Gastroesophageal sphincter (tissue), 4 donors: Measurements from ENCODE around the gene CRYGN. TPM values are rescaled to one million over a fixed set of nuclear protein-coding genes. Genes with fewer than 3 reads are reported as not detected.

Experiments
- ATAC-seq: fragments of 150-250 bp; one replicate; pipeline ENCODE4 v1.9.1; 2016; ENCODE audit warnings: mild to moderate bottlenecking, moderate library complexity
- H3K27ac ChIP-seq, 4 donors: fragments of 200-600 bp; sonication (generic) in 3 of 4; 1 replicate in 3 of 4; 2 replicates in 1 of 4; pipeline ENCODE4 v1.5.1; 2016 to 2019
- H3K27me3 ChIP-seq: fragments of 200-600 bp; sonication (generic); one replicate; pipeline ENCODE4 v1.5.1; 2019
- H3K36me3 ChIP-seq, 2 donors: fragments of 200-600 bp; sonication (generic); one replicate each; pipeline ENCODE4 v1.5.1; 2019; ENCODE audit warnings: control low read depth in 1 of 2
- H3K4me1 ChIP-seq, 3 donors: fragments of 200-600 bp; sonication (generic); 1 replicate in 2 of 3; 2 replicates in 1 of 3; pipeline ENCODE4 v1.5.1; 2016 to 2019; ENCODE audit warnings: control low read depth in 2 of 3
- H3K4me3 ChIP-seq, 2 donors: fragments of 200-600 bp; sonication (generic); one replicate each; pipeline ENCODE4 v1.5.1; 2019; ENCODE audit warnings: mild to moderate bottlenecking in 1 of 2, moderate library complexity in 1 of 2
- H3K9me3 ChIP-seq, 3 donors: fragments of 200-600 bp; sonication (generic); one replicate each; pipeline ENCODE4 v1.5.1; 2017 to 2019; ENCODE audit warnings: control low read depth in 2 of 3
- EP300 ChIP-seq: sonication (generic); formaldehyde crosslinking; IDR thresholded peaks from one replicate; pipeline ENCODE4 v1.6.1; 2017; ENCODE audit warnings: antibody characterized with exemption, mild to moderate bottlenecking
- POLR2A ChIP-seq, 2 donors: fragments of 450-650 bp; IDR thresholded peaks; one replicate each; pipeline ENCODE4 v1.6.1; 2017; ENCODE audit warnings: antibody characterized with exemption in 2 of 2, mild to moderate bottlenecking in 2 of 2, moderate library complexity in 1 of 2
- POLR2AphosphoS5 ChIP-seq: sonication (generic); formaldehyde crosslinking; IDR thresholded peaks from one replicate; pipeline ENCODE4 v1.6.1; 2017; ENCODE audit warnings: antibody characterized with exemption
- WGBS, 2 donors: methylation state at CpG; one replicate each; pipeline ENCODE4 v1.1.5; 2018; ENCODE audit warnings: low coverage in 1 of 2; 5-methylcytosine and 5-hydroxymethylcytosine counted together
- total RNA-seq, 4 donors: library from RNA; depleted of rRNA; stranded (reverse); fragments of >200 nt; gene quantifications; one replicate each; pipeline ENCODE4 v1.1.0, GENCODE V29; 2016
- TF ChIP-seq, protein P1 (sequence below), 4 experiments: fragments of 200-600 bp in 2 of 4; fragments of 450-650 bp in 2 of 4; sonication (generic) in 1 of 4; IDR thresholded peaks; one replicate each; pipeline ENCODE4 v1.5.1; 2017 to 2019; ENCODE audit warnings: antibody characterized with exemption in 4 of 4, mild to moderate bottlenecking in 2 of 4, moderate library complexity in 2 of 4

Gene CRYGN
- total RNA-seq, 4 donors from 2014 or later = 0.27 to 4.4 TPM; not detected in 2

- Histone ChIP-seq H3K36me3 (no peaks in the 10 kb centered on the region), H3K4me1 (peaks cover 0 to 3% (median 0%) of the 10 kb centered on the region in 3 donors), H3K27ac (no peak overlapping the region), H3K9me3 (no peaks in the 10 kb centered on the region), H3K4me3 (no peak overlapping the region), H3K27me3 (peaks cover 6% of the 10 kb centered on the region)
- no peak for ATAC-seq
- TF ChIP-seq POLR2AphosphoS5 (no peak), POLR2A (IDR thresholded peaks at IDR 0.05) (no peak), EP300 (no peak)
- TF ChIP-seq, protein P1, sequence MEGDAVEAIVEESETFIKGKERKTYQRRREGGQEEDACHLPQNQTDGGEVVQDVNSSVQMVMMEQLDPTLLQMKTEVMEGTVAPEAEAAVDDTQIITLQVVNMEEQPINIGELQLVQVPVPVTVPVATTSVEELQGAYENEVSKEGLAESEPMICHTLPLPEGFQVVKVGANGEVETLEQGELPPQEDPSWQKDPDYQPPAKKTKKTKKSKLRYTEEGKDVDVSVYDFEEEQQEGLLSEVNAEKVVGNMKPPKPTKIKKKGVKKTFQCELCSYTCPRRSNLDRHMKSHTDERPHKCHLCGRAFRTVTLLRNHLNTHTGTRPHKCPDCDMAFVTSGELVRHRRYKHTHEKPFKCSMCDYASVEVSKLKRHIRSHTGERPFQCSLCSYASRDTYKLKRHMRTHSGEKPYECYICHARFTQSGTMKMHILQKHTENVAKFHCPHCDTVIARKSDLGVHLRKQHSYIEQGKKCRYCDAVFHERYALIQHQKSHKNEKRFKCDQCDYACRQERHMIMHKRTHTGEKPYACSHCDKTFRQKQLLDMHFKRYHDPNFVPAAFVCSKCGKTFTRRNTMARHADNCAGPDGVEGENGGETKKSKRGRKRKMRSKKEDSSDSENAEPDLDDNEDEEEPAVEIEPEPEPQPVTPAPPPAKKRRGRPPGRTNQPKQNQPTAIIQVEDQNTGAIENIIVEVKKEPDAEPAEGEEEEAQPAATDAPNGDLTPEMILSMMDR (IDR thresholded peaks at IDR 0.05) = no peak
- 93% methylated on average over 2 of the region's 7 CpGs; no CpG with 5 or more reads in 1 of the 2 donors for WGBS, 2 donors
Measured at GRCh38 chr7:151399305-151399601, 40.7 kb downstream of the CRYGN start.

GRCh38 chr7:151398446-151399304 is 41.3 kb downstream of the CRYGN start:
- Histone ChIP-seq H3K36me3 (no peaks in the 10 kb centered on the region), H3K27me3 (peaks cover 12% of the 10 kb centered on the region), H3K4me3 (no peak overlapping the region), H3K9me3 (no peaks in the 10 kb centered on the region), H3K4me1 (no peaks in the 10 kb centered on the region), H3K27ac (no peak overlapping the region)
- 82 to 96% methylated on average over 13 to 16 of the region's 19 CpGs for WGBS, 2 donors
- no peak for ATAC-seq
- TF ChIP-seq POLR2A (IDR thresholded peaks at IDR 0.05) (no peak), POLR2AphosphoS5 (no peak)

GRCh38 chr7:151397026-151397425 is 42.9 kb downstream of the CRYGN start:
- no peak for TF ChIP-seq EP300
- TF ChIP-seq POLR2AphosphoS5 = no peak
- TF ChIP-seq POLR2A (IDR thresholded peaks at IDR 0.05) = no peak
- TF ChIP-seq, protein P1 (IDR thresholded peaks at IDR 0.05) = no peak
- Histone ChIP-seq H3K4me1 (no peaks in the 10 kb centered on the region), H3K36me3 (no peaks in the 10 kb centered on the region), H3K27ac (no peak overlapping the region), H3K4me3 (no peak overlapping the region), H3K9me3 (no peaks in the 10 kb centered on the region), H3K27me3 (peaks cover 21% of the 10 kb centered on the region)
- WGBS, 2 donors = 75% methylated on average over 4 of the region's 13 CpGs; no CpG with 5 or more reads in 1 of the 2 donors
- no peak for ATAC-seq

DNA sequence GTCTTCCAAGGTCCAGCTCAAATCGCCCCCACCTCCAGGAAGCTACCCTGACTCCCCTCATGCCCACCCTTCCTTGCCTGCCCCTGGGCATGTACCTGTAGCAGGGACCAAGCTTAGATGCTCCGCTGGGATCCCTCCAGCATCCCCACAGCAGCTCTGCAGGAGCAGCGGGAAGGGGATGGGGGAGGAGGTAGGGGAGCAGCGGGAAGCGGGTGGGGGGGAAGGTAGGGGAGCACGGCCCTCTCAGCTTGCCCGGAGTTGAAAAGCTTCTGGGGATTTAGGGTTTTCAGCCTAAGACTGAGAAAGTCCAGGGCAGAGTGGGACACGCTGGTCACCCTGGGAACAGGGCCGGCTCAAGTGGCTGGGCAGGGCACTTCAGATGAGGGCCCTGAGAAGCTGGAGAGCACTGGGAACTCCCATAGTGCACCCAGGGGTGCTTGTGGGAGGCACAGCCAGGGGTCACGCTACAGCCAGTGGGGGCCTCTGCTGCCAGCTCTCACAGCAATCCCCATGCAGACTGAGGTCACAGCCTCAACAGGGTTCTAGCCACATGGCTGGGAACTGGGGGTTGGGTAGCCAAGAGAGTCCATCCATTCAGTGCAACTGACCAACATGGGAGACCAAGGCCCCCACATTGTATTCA is 43.5 kb downstream of the CRYGN start:
- no peaks in the 10 kb centered on the region for H3K4me1 ChIP-seq
- no peaks in the 10 kb centered on the region for H3K36me3 ChIP-seq
- H3K27ac ChIP-seq = no peak overlapping the region
- H3K27me3 ChIP-seq = peaks cover 21% of the 10 kb centered on the region
- no peak for TF ChIP-seq EP300
- TF ChIP-seq, protein P1 (IDR thresholded peaks at IDR 0.05) = no peak
- no peak for TF ChIP-seq POLR2A (IDR thresholded peaks at IDR 0.05)
- TF ChIP-seq POLR2AphosphoS5 = no peak
- H3K4me3 ChIP-seq = no peak overlapping the region
- no peaks in the 10 kb centered on the region for H3K9me3 ChIP-seq
- no peak for ATAC-seq
- WGBS, 2 donors = no CpG with 5 or more reads among the region's 10 CpGs

GRCh38 chr7:151395036-151395367 is 44.9 kb downstream of the CRYGN start:
- H3K27me3 ChIP-seq = peaks cover 21% of the 10 kb centered on the region
- no peaks in the 10 kb centered on the region for H3K36me3 ChIP-seq
- no peaks in the 10 kb centered on the region for H3K9me3 ChIP-seq
- H3K4me3 ChIP-seq = no peak overlapping the region
- TF ChIP-seq POLR2A (IDR thresholded peaks at IDR 0.05) = no peak
- ATAC-seq = no peak
- no peak overlapping the region for H3K27ac ChIP-seq
- 77% methylated on average over 5 of the region's 13 CpGs; no CpG with 5 or more reads in 1 of the 2 donors for WGBS, 2 donors
- H3K4me1 ChIP-seq = no peaks in the 10 kb centered on the region
